HG02840 (cell line): Measurements from ENCODE around the gene PMM1.
"Not testable (repeated sequence)": the region's sequence is repeated elsewhere in the genome, so short reads cannot be mapped to it uniquely, and the experiment has no call there.

Experiments used
- ATAC-seq: cut with Tn5 transposase; IDR thresholded peaks from one replicate; pipeline ENCODE4 v1.9.1; 2021; ENCODE audit warnings: mild to moderate bottlenecking, moderate library complexity, moderate number of reproducible peaks; ENCODE audit not compliant: unreplicated experiment, low FRiP score

PMM1 gene

GRCh38 chr22:41589391-41590241, at the start of gene PMM1:
Gene PMM1, minus strand, starts transcription at chr22:41589840. Its CDS starts 35 bp downstream, at chr22:41589805.
- peak; percentile 89 for ATAC-seq

DNA sequence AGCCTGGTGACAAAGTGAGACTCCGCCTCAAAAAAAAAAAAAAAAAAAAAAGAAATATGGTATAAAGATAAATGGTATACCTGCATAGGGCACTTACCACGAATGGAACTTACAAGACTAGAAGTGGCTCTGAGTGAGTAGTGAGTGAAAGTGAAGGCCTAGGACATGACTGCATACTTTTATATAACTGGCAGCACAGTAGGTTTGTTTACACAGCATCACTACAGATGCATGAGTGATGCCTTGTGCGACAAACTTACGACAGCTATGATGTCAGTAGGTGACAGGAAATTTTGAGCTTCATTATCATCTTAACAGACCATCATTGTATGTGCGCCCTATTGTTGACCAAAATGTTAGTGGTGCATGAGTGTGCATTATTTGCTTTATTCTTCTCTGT, 49.1 kb upstream of the PMM1 start:
- no peak for ATAC-seq

DNA sequence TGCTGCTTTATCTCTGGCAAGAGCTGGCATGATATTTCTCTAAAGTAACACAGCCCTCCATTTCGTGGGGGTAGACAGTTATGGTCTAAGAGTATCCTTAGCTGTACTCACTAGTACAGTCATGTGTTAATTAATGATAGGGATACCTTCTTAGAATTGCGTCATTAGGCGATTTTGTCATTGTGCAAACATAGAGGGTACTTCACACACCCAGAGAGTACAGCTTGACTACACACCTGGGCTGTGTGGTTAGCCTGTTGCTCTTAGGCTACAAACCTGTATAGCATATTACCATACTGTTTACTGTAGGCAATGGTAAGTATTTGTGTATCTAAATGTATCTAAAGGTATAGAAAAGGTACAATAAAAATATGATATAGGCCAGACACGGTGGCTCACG, 48.5 kb upstream of the PMM1 start:
- ATAC-seq = no peak

DNA sequence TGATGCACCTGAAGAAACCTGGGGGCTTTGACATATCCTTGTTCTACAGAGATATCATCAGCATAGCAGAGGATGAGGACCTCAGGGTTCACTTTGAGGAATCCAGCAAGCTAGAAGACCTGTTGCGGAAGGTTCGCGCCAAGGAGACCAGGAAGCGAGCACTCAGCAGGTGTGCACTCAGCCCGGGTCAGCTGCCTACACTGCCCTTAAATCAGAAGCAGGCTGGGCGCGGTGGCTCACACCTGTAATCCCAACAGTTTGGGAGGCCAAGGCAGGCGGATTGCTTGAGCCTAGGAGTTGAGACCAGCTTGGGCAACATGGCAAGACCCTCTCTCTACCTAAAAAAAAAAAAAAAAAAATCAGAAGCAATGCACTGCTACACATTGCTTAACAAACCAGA, 48.0 kb upstream of the PMM1 start:
- not testable (repeated sequence) for ATAC-seq

- ATAC-seq = no peak
These were observed 46.8 kb upstream of the PMM1 start for GRCh38 chr22:41636467-41636866.

DNA sequence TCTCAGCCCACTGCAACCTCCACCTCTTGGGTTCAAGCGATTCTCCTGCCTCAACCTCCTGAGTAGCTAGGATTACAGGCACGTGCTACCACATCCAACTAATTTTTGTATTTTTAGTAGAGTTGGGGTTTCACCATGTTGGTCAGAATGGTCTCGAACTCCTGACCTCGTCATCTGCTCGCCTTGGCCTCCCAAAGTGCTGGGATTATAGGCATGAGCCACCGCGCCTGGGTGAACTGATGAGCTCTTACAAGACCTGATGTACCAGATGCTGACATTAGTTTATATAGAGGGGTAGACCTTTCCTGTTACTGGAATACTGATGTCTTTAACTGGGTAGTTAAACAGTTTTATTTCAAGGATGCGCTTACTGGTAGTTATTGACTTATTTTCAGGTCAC, 45.0 kb upstream of the PMM1 start:
- not testable (repeated sequence) for ATAC-seq

DNA sequence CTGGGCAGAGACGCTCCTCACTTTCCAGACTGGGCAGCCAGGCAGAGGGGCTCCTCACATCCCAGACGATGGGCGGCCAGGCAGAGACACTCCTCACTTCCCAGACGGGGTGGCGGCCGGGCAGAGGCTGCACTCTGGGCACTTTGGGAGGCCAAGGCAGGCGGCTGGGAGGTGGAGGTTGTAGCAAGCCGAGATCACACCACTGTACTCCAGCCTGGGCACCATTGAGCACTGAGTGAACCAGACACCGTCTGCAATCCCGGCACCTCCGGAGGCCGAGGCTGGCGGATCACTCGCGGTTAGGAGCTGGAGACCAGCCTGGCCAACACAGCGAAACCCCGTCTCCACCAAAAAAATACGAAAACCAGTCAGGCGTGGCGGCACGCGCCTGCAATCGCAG, 42.0 kb upstream of the PMM1 start:
- ATAC-seq = not testable (repeated sequence)

DNA sequence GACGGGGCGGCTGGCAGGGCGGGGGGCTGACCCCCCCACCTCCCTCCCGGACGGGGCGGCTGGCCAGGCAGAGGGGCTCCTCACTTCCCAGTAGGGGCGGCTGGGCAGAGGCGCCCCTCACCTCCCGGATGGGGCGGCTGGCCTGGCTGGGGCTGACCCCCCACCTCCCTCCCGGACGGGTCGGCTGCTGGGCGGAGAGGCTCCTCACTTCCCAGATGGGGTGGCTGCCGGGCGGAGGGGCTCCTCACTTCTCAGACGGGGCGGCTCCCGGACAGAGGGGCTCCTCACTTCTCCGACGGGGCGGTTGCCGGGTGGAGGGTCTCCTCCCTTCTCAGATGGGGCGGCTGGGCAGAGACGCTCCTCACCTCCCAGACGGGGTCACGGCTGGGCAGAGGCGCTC, 41.5 kb upstream of the PMM1 start:
- ATAC-seq = not testable (repeated sequence)

GRCh38 chr22:41625577-41625976, 35.9 kb upstream of the PMM1 start:
- ATAC-seq = no peak

GRCh38 chr22:41621911-41622179, 32.2 kb upstream of the PMM1 start:
- no peak for ATAC-seq

DNA sequence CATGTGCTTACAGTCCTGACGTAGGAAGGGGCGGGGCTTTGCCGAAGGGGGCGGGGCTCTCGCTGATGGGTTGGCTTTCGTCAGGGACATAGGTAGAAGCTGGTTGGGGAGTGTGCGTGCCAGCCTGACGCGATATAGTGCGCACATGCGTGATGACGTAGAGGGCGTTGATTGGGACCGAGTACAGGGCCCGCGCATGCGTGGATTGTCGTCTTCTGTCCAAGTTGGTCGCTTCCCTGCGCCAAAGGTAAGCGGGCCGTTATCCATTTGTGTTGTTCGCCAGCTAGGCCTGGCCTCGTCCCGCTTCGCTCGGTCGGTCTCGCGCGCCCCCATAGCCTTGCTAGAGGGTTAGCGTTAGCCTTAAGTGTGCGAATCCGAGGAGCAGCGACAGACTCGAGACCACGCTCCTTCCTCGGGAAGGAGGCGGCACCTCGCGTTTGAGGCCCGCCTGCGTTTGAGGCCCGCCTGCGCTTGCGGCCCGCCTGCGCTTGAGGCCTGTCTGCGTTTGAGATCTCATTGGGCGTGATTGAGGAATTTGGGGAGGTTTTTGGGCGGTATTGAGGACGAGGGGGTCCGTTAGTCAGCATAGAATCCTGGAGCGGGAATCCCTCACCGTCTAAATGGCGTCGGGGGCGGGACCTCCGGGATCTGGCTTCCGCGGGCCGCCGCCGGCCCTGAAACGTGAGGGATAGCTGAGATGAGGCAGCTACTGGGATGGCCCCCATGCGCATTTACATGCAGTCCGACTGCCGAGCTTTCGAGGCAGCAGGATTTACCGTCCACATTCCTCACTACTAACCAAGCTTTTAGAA, 31.7 kb upstream of the PMM1 start, which contains the start of gene XRCC6:
Gene XRCC6 (plus strand): TSS at position 197 of the 812 bp plus-strand sequence. CDS start 710 bp downstream, outside the sequence.
- peak; percentile 81 for ATAC-seq

GRCh38 chr22:41620589-41621098, 31.0 kb upstream of the PMM1 start, which contains the start of gene DESI1:
Gene DESI1, minus strand, starts transcription at chr22:41621043. Its CDS starts 204 bp downstream, at chr22:41620839.
- ATAC-seq = peak; percentile 26

- ATAC-seq = peak; percentile 17
These were observed 30.4 kb upstream of the PMM1 start for GRCh38 chr22:41619979-41620588.

DNA sequence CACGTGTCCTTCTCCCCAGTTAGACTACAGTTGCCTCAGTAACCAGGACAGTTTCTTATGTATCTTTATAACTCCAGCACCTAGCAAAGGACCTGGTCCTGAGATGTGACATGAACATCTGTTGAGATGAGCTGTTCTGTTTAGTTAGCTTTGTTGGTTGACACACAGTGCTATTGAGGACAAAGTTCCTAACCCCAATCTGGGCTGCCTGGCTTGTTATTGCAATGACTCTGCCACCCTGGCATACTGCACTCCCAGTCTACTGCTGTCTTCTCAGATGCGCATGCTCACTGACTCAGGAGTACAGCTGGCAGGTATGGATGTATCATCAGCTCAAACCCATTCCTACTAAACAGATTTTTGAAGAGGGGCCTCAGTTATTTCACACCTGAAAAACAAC, 23.8 kb upstream of the PMM1 start:
- no peak for ATAC-seq

DNA sequence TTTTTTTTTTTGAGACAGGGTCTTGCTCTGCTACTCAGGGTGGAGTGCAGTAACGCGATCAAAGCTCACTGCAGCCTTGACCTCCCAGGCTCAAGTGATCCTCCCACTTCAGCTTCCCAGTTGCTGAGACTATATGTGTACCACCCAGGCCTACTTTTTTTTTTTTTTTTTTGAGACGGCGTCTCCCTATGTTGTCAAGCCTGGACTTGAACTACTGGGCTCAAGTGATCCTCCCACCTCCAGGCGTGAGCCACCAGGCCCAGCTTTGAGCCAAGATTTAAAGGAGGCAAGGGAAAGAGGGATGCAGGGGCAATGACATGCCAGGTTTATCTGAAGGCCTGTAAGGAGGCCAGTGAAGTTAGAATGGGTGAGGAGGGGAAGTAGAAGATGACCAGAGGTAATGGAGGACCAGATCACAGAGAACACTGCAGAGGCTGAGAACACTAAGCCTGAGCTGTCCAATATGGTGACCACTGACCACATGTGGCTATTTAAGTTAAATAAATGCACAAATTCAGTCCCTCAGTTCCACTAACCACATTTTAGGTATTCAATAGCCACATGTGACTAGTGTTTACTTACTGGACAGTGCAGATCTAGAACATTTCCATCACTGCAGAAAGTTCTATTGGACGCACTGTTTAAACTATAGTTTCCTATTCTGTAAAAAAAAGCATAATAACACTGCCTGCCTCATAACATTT, 23.1 kb upstream of the PMM1 start:
- no peak for ATAC-seq

DNA sequence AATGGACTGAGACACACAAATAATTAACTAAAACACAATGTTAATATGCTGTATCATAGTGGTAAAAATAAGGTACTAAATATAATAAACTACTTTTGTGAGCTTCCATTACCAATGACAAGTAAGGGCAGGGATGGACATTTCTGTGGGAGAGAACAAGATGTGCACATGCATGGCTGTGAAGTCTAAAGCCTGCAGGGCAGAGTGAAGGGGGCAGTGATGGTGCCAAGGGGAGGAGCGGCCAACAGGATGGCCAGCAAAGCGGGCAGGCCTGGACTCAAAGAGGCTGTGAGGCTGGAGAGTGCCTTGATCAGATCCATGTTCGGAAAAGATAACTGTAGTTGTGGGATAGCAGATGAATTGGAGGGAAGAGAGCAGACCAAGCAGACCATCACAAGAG, 18.7 kb upstream of the PMM1 start:
- ATAC-seq = no peak

GRCh38 chr22:41603873-41604332, 14.3 kb upstream of the PMM1 start:
- peak; percentile 54 for ATAC-seq

GRCh38 chr22:41600976-41601375, 11.3 kb upstream of the PMM1 start:
- ATAC-seq = no peak

GRCh38 chr22:41598891-41599635, 9.4 kb upstream of the PMM1 start:
- no peak for ATAC-seq
